Measurements from ENCODE around the gene GNLY.
A peak's percentile ranks its signal among the peaks of the same experiment; 100 is the strongest.
"Not testable (repeated sequence)": the region's sequence is repeated elsewhere in the genome, so short reads cannot be mapped to it uniquely, and the experiment has no call there.

Gene GNLY

DNA sequence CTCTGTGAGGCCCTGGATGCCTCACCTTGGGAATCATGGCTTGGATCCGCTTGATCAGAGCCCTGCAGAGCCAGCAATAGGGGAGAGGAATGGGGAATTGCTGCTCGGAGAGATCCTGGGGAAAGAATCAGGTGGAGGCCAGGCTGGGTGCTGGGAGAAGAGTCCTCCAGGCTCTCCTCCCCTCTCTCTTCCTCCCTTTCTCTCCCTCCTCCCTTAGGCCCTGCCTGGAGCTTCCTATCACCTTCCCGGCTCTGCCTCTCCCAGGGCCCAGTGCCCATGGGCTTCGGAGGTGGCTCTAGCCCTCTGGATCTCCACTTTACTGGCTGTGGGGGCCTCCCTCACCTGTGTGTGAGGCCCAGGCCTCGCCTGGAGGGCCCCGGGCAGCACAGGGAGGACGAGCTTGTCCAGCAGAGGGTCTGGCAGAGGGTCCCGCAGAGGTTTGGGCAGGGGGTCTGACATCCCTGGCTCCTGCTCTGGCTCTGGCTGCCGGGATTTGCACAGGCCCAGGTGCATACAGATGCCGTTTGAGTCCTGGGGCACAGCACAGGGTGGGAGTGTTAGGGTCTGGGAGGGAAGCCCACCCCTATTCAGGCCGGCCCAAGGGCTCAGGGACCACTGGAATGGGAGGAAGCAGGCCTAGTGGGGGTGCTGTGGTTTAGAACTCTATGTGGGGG lies 28.8 kb upstream of the GNLY start:
- DNase-seq, result no peak

- DNase-seq, result no peak
Observed at GRCh38 chr2:85666016-85666415, 28.1 kb upstream of the GNLY start.

DNA sequence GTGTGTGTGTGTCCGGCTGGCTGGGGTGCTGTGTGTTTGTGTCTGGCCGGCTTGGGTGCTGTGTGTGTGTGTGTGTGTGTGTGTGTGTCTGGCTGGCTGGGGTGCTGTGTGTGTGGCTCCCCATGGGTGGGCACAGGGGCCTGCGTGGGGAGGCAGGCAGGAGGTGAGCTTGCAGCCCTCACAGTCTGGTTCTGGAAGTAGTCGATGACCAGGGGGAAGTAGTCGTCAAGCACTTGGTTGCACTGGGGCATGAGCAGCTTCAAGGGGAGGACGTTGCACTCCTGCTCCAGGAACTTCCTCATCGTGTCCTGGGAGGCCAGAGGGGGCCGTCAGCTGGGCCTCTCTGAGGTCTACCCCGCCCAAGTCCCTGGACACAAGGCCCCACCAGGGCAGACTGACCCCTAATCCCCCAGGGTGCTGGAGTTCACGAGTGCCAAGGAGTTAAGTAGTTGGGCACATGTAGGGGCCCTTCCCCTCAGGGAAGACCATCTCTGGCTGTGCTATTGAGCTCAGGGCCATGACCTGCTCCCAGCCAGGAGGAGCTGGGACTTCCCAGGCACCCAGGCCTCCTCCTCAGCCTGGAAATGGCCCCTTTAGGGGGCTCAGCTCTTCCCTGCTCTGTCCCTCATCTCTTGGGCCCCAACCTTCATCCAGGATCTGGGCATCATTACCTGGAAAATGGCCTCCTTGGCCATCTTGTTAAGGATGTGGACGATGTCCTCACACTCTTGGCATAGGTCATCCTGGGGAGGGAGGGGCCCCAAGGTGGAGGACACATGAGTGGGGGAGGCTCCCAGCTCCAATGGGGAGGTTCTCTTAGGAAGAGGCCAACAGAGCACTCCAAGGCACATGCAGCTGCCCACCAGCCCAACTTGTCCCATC lies 27.5 kb upstream of the GNLY start:
- DNase-seq, result no peak

GRCh38 chr2:85667561-85668008 lies 26.6 kb upstream of the GNLY start:
- DNase-seq, result no peak

GRCh38 chr2:85668009-85668856 lies 25.9 kb upstream of the GNLY start, which contains the start of gene SFTPB:
Gene SFTPB, minus strand, starts transcription at chr2:85668199. Its CDS starts 16 bp downstream, at chr2:85668183.
- DNase-seq, result no peak

GRCh38 chr2:85668857-85669142 lies 25.4 kb upstream of the GNLY start:
- DNase-seq, result no peak

DNA sequence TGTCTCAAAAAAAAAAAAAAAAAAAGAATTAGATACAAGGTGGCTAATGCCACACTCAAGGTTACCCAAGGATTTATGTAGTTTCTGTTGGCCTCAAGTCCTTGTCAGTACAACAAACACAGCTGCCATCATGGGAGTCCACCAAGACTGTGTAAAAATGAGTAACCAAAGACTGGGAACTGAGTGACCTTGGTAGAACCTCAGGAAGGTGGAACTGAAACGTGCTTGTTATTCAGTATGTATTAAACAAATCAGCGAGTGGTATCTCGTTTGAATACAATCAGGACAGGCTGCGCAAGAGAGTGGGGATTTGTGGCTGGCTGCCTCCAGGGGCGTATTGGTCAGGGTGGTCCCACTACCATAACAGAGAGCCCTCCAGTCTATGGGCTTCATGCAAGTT lies 24.6 kb upstream of the GNLY start:
- DNase-seq, result no peak

GRCh38 chr2:85670416-85670815 lies 23.7 kb upstream of the GNLY start:
- not testable (repeated sequence) for DNase-seq

DNA sequence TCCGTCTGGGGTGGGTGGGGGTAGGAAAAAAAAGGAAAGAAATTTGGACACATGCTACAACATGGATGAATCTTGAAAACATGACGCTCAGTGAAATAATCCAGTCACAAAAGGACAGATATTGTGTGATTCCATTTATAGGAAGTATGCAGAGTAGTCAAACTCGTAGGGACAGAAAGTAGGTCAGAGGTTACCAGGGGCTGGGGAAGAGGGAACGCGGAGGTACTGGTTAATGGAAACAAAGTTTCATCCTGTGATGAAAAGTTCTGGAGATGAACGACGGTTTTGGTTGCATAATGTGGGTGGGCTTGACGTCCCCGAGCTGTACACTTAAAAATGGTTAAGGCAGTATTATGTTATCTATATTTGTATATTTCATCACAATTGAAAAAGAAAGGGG lies 21.7 kb upstream of the GNLY start:
- DNase-seq, result no peak

GRCh38 chr2:85673716-85674375 lies 20.3 kb upstream of the GNLY start:
- no peak for DNase-seq

DNA sequence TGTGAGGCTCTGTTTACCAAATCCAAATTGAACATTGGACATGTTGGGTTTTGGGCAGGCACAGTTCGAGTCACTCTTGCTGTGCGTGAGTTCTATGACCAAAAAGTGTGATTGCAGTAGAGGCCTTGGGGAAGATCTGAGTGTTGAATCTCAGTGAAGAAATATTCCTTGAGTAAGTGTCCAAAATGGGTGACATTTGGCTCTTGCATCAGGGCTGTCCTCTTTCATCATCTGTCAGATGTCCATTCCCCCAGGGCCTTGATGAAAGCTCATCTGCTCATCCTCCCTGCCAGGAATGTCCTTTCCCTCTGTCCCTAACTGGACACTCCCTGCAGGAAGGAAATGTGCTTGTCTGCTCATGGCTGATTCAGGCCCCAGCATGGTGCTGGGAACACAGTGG lies 19.7 kb upstream of the GNLY start:
- DNase-seq, result no peak

GRCh38 chr2:85675427-85675826 lies 18.7 kb upstream of the GNLY start:
- no peak for DNase-seq

DNA sequence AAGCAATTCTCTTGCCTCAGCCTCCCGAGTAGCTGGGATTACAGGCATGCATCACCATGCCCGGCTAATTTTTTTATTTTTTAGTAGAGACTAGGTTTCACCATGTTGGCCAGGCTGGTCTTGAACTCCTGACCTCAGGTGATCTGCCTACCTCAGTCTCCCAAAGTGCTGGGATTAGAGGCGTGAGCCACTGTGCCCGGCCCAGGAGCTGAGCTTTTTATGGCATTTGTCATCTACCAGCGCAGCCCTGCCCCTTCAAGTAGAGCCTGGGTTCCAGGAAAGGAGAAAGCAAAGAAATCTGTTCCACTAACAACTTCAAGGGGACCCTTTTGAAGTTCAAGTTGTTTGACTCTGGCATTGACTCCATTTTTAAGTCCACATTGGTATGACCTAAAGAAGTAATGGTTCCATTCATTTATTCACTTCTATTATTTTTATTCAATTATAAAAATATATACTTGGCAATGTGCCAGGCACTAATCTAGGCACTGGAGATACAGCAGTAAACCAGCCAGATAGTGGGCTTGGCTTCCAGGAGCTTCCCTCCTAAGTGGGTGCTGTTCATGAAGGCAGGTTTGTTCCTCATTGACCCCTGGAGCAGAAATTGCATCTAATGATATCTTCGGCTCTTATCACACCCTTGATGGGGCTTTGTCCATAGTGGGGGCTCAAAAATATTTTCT lies 18.2 kb upstream of the GNLY start:
- no peak for DNase-seq

DNA sequence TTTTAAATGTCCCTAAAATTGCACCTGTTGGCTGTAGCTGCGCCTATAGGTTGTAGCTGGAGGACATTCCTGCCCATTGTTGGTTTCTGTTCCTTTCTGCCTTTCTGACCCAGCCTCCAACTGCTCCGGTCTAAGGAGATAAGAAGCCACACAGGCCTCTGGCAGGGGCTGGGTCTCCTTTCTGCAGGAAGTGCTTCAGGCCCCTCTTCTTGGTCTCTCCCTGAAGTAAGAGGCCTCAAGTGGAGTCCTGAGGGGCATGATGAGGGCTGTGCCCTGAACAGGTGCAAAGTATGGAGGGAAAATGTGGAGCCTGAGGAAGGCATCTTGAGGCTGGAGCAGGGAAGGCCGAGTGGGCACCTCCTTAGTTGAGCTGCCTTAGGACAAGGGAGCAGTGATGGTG lies 15.8 kb upstream of the GNLY start:
- no peak for DNase-seq

GRCh38 chr2:85678794-85679672 lies 15.1 kb upstream of the GNLY start:
- DNase-seq, result peak; percentile 76

DNA sequence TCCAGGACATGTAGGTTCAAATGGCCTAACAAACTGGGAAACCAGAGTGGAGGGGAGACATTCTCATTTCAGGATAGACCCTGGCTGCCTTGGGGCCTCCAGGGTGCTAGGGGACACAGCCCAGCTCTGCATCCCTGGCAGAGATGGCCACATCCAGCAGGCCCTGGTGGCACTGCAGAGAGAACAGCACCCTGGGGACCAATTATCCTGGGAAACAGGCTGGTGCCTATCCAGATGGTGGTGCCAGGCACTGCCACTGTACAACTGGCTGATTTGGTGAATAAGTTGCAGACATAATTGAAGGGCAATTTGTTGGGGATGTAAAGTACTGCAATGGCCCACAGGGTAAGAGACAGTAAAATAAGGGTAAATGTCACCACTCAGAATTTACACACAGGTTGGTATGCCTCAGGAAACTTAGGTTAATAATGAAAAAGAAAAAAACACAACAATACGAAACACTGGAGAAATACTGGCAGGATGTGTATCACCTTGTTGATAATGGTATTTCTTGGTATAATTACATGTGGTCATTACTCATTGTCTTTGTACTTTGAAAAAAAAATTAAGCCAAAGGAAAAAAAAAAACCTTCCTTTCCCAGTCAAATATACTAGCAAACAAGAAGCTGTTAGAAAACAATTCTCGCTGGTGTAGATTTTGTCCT lies 13.3 kb upstream of the GNLY start:
- DNase-seq, result no peak

DNA sequence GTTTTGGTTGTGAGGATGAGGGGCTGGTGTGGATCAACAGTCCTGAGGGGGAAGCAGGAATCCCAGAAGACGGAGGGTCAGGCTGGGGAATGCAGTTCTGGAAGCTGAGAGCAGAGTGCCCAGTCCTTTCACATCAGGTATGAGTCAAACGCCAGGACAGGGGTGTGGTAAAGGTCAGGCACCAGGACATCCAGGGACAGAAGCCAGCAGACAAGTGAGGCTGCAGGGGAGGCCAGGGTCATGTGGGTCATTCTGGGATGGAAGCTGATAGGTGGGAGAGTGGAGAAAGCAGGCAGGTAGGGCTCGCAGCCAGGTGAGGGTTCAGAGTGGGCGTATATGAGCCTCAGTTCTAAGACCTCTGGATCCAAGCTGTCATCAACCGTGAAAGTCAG lies 12.8 kb upstream of the GNLY start:
- DNase-seq, result no peak

DNA sequence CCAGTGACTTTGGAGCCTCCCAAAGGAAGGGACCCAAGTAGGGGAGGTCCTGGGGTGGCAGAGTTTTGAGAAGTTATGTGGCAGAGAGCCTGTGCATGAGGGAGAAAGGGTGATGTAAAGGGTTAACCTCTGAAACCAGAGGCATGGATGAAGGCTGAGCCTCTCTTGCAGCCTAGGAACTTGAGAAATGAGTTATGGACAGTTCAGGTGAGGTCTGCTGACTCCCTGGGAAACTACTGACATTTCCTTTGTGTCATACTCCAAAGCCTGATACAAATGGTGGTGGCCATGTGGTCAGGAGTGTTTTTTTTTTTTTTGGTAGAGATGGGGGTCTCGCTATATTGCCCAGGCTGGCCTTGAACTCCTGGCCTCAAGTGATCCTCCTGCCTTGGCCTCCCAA lies 12.4 kb upstream of the GNLY start:
- DNase-seq, result no peak

DNA sequence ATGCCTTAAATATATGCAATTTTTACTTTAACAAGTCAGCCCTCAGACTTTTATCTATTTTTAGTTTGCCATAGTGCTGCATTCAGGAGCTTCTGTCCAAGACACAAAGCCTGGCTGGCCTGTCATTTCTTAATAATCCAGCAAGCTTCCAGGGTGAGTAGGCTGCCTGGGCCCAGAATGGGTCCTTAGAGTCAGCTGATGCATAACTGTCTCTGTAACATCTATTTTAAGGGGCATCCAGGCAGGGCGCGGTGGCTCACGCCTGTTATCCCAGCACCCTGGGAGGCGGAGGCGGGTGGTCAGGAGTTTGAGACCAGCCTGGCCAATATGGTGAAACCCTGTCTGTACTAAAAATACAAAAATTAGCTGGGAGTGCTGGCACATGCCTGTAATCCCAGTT lies 11.8 kb upstream of the GNLY start:
- no peak for DNase-seq

GRCh38 chr2:85684380-85684779 lies 9.8 kb upstream of the GNLY start:
- no peak for DNase-seq

GRCh38 chr2:85684806-85685205 lies 9.4 kb upstream of the GNLY start:
- peak; percentile 25 for DNase-seq

All from CD4-positive, alpha-beta T cell treated with Interleukin-21 for 1 hour (primary cell).